ENCODE data around the gene PRR3. TPM values are rescaled to one million over a fixed set of nuclear protein-coding genes. Genes with fewer than 3 reads are reported as not detected.

Gene PRR3
- total RNA-seq, 1 donor from 2014 or later, result 13.7 TPM

DNA sequence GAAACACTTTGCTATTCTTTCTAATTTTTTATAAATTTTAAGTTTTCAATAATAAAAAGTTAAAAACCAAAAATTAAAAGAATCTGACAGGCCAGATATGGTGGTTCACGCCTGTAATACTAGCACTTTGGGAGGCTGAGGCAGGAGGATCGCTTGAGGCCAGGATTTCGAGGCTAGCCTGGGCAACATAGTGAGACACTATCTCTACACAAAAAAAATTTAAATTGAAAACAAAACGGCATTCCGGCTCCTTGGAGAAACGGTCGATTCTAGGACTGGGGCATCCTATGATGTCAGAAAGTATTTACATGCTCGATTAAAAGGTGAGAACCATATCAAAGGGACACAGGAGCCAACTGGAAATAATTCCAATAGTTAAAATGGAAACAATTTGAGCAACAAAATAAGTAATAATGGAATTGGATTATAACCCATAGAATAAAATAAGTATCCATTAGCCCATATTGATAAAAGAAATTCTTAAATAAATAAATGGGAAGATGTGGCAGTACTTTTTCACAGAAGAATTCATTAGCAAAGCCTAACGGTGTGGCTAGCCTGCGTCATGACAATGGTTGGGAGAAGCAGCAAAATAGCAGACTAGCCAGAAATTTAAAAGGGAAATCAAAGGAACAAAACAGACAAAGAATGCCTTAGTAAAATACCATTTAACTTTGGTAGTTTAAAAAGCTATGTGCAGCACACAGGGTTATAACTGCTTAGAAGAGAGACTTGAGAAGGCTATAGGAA lies 46.5 kb upstream of the PRR3 start:
- H3K4me3 Mint-ChIP-seq, result no peak overlapping the region
- Histone ChIP-seq H2AFZ (replicated peaks) (peak overlapping the region; percentile 80), H3K4me1 (peaks cover 11% of the 10 kb centered on the region), H3K27ac (no peak overlapping the region), H3K27me3 (no peaks in the 10 kb centered on the region), H3K4me3 (no peak overlapping the region), H3K9ac (no peak overlapping the region), H3K4me2 (peak overlapping the region; percentile 17), H3K79me2 (ENCODE audit: low read depth) (no peaks in the 10 kb centered on the region), H4K20me1 (ENCODE audit: low read depth) (no peaks in the 10 kb centered on the region), H3F3A (ENCODE audit: low read depth) (peaks cover 20% of the 10 kb centered on the region), H3K9me3 (ENCODE audit: low read depth) (no peaks in the 10 kb centered on the region), H3K36me3 (no peaks in the 10 kb centered on the region)
- H3K36me3 Mint-ChIP-seq, result no peaks in the 10 kb centered on the region
- TF ChIP-seq, protein P1, sequence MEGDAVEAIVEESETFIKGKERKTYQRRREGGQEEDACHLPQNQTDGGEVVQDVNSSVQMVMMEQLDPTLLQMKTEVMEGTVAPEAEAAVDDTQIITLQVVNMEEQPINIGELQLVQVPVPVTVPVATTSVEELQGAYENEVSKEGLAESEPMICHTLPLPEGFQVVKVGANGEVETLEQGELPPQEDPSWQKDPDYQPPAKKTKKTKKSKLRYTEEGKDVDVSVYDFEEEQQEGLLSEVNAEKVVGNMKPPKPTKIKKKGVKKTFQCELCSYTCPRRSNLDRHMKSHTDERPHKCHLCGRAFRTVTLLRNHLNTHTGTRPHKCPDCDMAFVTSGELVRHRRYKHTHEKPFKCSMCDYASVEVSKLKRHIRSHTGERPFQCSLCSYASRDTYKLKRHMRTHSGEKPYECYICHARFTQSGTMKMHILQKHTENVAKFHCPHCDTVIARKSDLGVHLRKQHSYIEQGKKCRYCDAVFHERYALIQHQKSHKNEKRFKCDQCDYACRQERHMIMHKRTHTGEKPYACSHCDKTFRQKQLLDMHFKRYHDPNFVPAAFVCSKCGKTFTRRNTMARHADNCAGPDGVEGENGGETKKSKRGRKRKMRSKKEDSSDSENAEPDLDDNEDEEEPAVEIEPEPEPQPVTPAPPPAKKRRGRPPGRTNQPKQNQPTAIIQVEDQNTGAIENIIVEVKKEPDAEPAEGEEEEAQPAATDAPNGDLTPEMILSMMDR (IDR thresholded peaks at IDR 0.05), result no peak
- TF ChIP-seq EZH2 (IDR thresholded peaks at IDR 0.05), result no peak
- no peaks in the 10 kb centered on the region for H3K9me3 Mint-ChIP-seq
- H3K4me1 Mint-ChIP-seq, result peaks cover 6% of the 10 kb centered on the region
- H3K27me3 Mint-ChIP-seq (ENCODE audit: insufficient read depth, low read depth), result peaks cover 5% of the 10 kb centered on the region
- H3K27ac Mint-ChIP-seq, result no peak overlapping the region
- no peak for DNase-seq (ENCODE audit: low spot score)

GRCh38 chr6:30511169-30511546 lies 45.9 kb upstream of the PRR3 start:
- Histone ChIP-seq H3K27me3 (no peaks in the 10 kb centered on the region), H3K36me3 (no peaks in the 10 kb centered on the region), H3K27ac (no peak overlapping the region), H3K4me2 (peak overlapping the region; percentile 17), H4K20me1 (ENCODE audit: low read depth) (no peaks in the 10 kb centered on the region), H3F3A (ENCODE audit: low read depth) (peaks cover 26% of the 10 kb centered on the region), H3K4me3 (no peak overlapping the region), H3K9me3 (ENCODE audit: low read depth) (no peaks in the 10 kb centered on the region), H3K4me1 (peaks cover 11% of the 10 kb centered on the region), H3K9ac (no peak overlapping the region), H3K79me2 (ENCODE audit: low read depth) (no peaks in the 10 kb centered on the region), H2AFZ (replicated peaks) (peak overlapping the region; percentile 80)
- Mint-ChIP-seq H3K27ac (no peak overlapping the region), H3K36me3 (no peaks in the 10 kb centered on the region), H3K4me1 (peaks cover 6% of the 10 kb centered on the region), H3K4me3 (no peak overlapping the region), H3K9me3 (no peaks in the 10 kb centered on the region), H3K27me3 (ENCODE audit: insufficient read depth, low read depth) (peaks cover 5% of the 10 kb centered on the region)
- DNase-seq (ENCODE audit: low spot score), result no peak
- no peak for TF ChIP-seq EZH2phosphoT487 (IDR thresholded peaks at IDR 0.05)
- TF ChIP-seq EZH2 (IDR thresholded peaks at IDR 0.05), result no peak
- TF ChIP-seq, protein P1 (IDR thresholded peaks at IDR 0.05), result no peak

- TF ChIP-seq EZH2phosphoT487 (IDR thresholded peaks at IDR 0.05), result no peak
- TF ChIP-seq EZH2 (IDR thresholded peaks at IDR 0.05), result no peak
- TF ChIP-seq, protein P1 (IDR thresholded peaks at IDR 0.05), result no peak
- Histone ChIP-seq H3K27ac (no peak overlapping the region), H3K36me3 (no peaks in the 10 kb centered on the region), H3K79me2 (ENCODE audit: low read depth) (no peaks in the 10 kb centered on the region), H3K9ac (no peak overlapping the region), H3K27me3 (no peaks in the 10 kb centered on the region), H2AFZ (replicated peaks) (no peak overlapping the region), H3F3A (ENCODE audit: low read depth) (peaks cover 33% of the 10 kb centered on the region), H3K4me3 (no peak overlapping the region), H3K4me1 (peaks cover 11% of the 10 kb centered on the region), H3K4me2 (no peak overlapping the region), H4K20me1 (ENCODE audit: low read depth) (no peaks in the 10 kb centered on the region), H3K9me3 (ENCODE audit: low read depth) (no peaks in the 10 kb centered on the region)
- H3K9me3 Mint-ChIP-seq, result peaks cover 2% of the 10 kb centered on the region
- no peaks in the 10 kb centered on the region for H3K36me3 Mint-ChIP-seq
- peaks cover 6% of the 10 kb centered on the region for H3K4me1 Mint-ChIP-seq
- no peak overlapping the region for H3K4me3 Mint-ChIP-seq
- H3K27me3 Mint-ChIP-seq (ENCODE audit: insufficient read depth, low read depth), result peaks cover 3% of the 10 kb centered on the region
- H3K27ac Mint-ChIP-seq, result no peak overlapping the region
- no peak for DNase-seq (ENCODE audit: low spot score)
Measured at GRCh38 chr6:30513451-30513850, 43.6 kb upstream of the PRR3 start.

Data from neural progenitor cell (in vitro differentiated cells).